Neuronal stem cell (in vitro differentiated cells): ENCODE results near the gene SFMBT1.

Experiments
- DNase-seq: peaks from one replicate; pipeline ENCODE4 v3.0.0-alpha.2; 2013; ENCODE audit warnings: low spot score
- H2AFZ ChIP-seq: one replicate; pipeline ENCODE4 v1.6.1; 2013; ENCODE audit warnings: mild to moderate bottlenecking, low read length, inconsistent platforms
- H2AK5ac ChIP-seq: 2 replicates; pipeline ENCODE4 v1.6.1; 2013; ENCODE audit warnings: low read depth, mild to moderate bottlenecking, inconsistent platforms, low read length, moderate library complexity, mixed read lengths
- H2BK120ac ChIP-seq: 2 replicates; pipeline ENCODE4 v1.6.1; 2013; ENCODE audit warnings: low read depth, mild to moderate bottlenecking, inconsistent platforms, low read length, moderate library complexity, mixed read lengths
- H2BK12ac ChIP-seq: one replicate; pipeline ENCODE4 v1.6.1; 2013; ENCODE audit warnings: low read length, inconsistent platforms
- H2BK15ac ChIP-seq: 2 replicates; pipeline ENCODE4 v1.6.1; 2013; ENCODE audit warnings: mild to moderate bottlenecking, low read length, inconsistent platforms, mixed read lengths
- H2BK5ac ChIP-seq: one replicate; pipeline ENCODE4 v1.6.1; 2013; ENCODE audit warnings: inconsistent platforms, mild to moderate bottlenecking, low read length, moderate library complexity
- H3K14ac ChIP-seq: one replicate; pipeline ENCODE4 v1.6.1; 2013; ENCODE audit warnings: low read length, inconsistent platforms
- H3K18ac ChIP-seq: 2 replicates; pipeline ENCODE4 v1.6.1; 2013; ENCODE audit warnings: low read length, inconsistent platforms
- H3K23ac ChIP-seq: 2 replicates; pipeline ENCODE4 v1.6.1; 2013; ENCODE audit warnings: low read depth, mild to moderate bottlenecking, mixed read lengths, low read length, inconsistent platforms; ENCODE audit not compliant: poor library complexity
- H3K27ac ChIP-seq: replicated peaks from 3 replicates; pipeline ENCODE4 v1.5.1; 2013; ENCODE audit warnings: low read length, inconsistent platforms
- H3K27me3 ChIP-seq, 3 experiments: 2 replicates each; pipeline ENCODE4 v1.6.1; 2013; ENCODE audit warnings: low read length in 3 of 3, mild to moderate bottlenecking in 2 of 3, inconsistent platforms in 1 of 3, low read depth in 1 of 3, mixed read lengths in 1 of 3, moderate library complexity in 1 of 3; ENCODE audit not compliant: control insufficient read depth in 3 of 3, insufficient read depth in 3 of 3
- H3K36me3 ChIP-seq, 2 donors: replicated peaks in 1 of 2; 2 replicates each; pipeline ENCODE4 v1.6.1; 2013; ENCODE audit warnings: low read length in 2 of 2; ENCODE audit not compliant: control insufficient read depth in 2 of 2, insufficient read depth in 2 of 2
- H3K4ac ChIP-seq: 2 replicates; pipeline ENCODE4 v1.6.1; 2013; ENCODE audit warnings: inconsistent platforms, mild to moderate bottlenecking, low read length, moderate library complexity
- H3K4me1 ChIP-seq, 2 donors: 1 replicate in 1 of 2; 2 replicates in 1 of 2; pipeline ENCODE4 v1.6.1; 2013; ENCODE audit warnings: low read length in 2 of 2, low read depth in 1 of 2; ENCODE audit not compliant: control insufficient read depth in 2 of 2, insufficient read depth in 1 of 2
- H3K4me2 ChIP-seq: one replicate; pipeline ENCODE4 v1.6.1; 2013; ENCODE audit warnings: mild to moderate bottlenecking, low read length, inconsistent platforms; ENCODE audit not compliant: insufficient read depth, poor library complexity, severe bottlenecking
- H3K4me3 ChIP-seq, 2 donors: 2 replicates each; pipeline ENCODE4 v1.5.1; 2013; ENCODE audit warnings: low read length in 2 of 2, mild to moderate bottlenecking in 2 of 2, inconsistent platforms in 1 of 2, moderate library complexity in 1 of 2
- H3K79me1 ChIP-seq: one replicate; pipeline ENCODE4 v1.6.1; 2013; ENCODE audit warnings: low read depth, mild to moderate bottlenecking, inconsistent platforms, low read length, moderate library complexity
- H3K9ac ChIP-seq: one replicate; pipeline ENCODE4 v1.6.1; 2013; ENCODE audit warnings: mild to moderate bottlenecking, low read depth, low read length, inconsistent platforms; ENCODE audit not compliant: poor library complexity
- H3K9me3 ChIP-seq, 2 donors: replicated peaks in 1 of 2; 2 replicates each; pipeline versions ENCODE3 to v1.6.1; 2013; ENCODE audit warnings: low read length in 2 of 2, mild to moderate bottlenecking in 2 of 2, inconsistent platforms in 1 of 2, low read depth in 1 of 2, mixed read lengths in 1 of 2, moderate library complexity in 1 of 2; ENCODE audit not compliant: control insufficient read depth in 2 of 2, insufficient read depth in 1 of 2
- H4K8ac ChIP-seq: one replicate; pipeline ENCODE4 v1.6.1; 2013; ENCODE audit warnings: low read depth, mild to moderate bottlenecking, inconsistent platforms, low read length, moderate library complexity
- H4K91ac ChIP-seq: one replicate; pipeline ENCODE4 v1.6.1; 2013; ENCODE audit warnings: low read length, low read depth, mild to moderate bottlenecking, inconsistent platforms; ENCODE audit not compliant: poor library complexity
- WGBS, 2 donors: extraction: QIAGEN DNeasy Blood & Tissue Kit; methylation state at CpG; one replicate each; pipeline ENCODE4 v1.1.7; 2013; ENCODE audit warnings: missing lambda C conversion rate in 2 of 2, mixed read lengths in 1 of 2; ENCODE audit not compliant: insufficient read length in 2 of 2, insufficient replicate concordance in 1 of 2; ENCODE audit errors: extremely low coverage in 2 of 2; 5-methylcytosine and 5-hydroxymethylcytosine counted together

SFMBT1 gene

DNA sequence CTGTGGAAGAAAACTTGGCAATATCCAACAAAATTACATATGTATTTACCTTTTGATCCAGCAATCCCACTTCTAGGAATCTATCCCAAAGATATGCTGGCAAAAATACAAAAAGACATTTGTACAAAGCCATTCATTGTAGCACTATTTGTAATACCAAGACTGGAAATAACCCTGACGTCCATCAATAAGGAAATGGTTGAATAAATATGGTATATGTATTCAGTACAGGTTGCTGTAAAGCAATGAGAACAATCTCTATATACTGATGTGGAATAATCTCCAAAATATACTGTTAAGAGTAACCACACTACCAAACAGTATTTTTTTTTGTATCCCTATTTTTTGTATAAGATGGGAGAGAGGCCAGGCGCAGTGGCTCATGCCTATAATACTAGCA is 83.7 kb downstream of the SFMBT1 start:
- no peak overlapping the region for H3K9ac ChIP-seq
- peaks cover 0 to 17% of the 10 kb centered on the region in 2 donors for H3K36me3 ChIP-seq
- no peak overlapping the region for H3K4me3 ChIP-seq
- H2BK120ac ChIP-seq: no peak overlapping the region
- no peak overlapping the region for H2BK12ac ChIP-seq
- peaks cover 0 to 11% of the 10 kb centered on the region in 2 donors for H3K9me3 ChIP-seq
- H3K79me1 ChIP-seq: no peaks in the 10 kb centered on the region
- H3K4me1 ChIP-seq: no peaks in the 10 kb centered on the region
- no peak overlapping the region for H2BK5ac ChIP-seq
- no peak overlapping the region for H3K4ac ChIP-seq
- no peak overlapping the region for H3K23ac ChIP-seq
- H3K27me3 ChIP-seq: no peaks in the 10 kb centered on the region
- no peak overlapping the region for H2AK5ac ChIP-seq
- no peak overlapping the region for H3K4me2 ChIP-seq
- no peak overlapping the region for H4K8ac ChIP-seq
- no peak overlapping the region for H2BK15ac ChIP-seq
- WGBS, 2 donors: no CpG with 5 or more reads among the region's 2 CpGs
- H3K27ac ChIP-seq: no peak overlapping the region
- no peak overlapping the region for H4K91ac ChIP-seq
- H2AFZ ChIP-seq: no peak overlapping the region
- H3K18ac ChIP-seq: no peak overlapping the region
- no peak for DNase-seq
- no peak overlapping the region for H3K14ac ChIP-seq

- no peak overlapping the region for H3K4ac ChIP-seq
- no peak overlapping the region for H2BK120ac ChIP-seq
- H4K8ac ChIP-seq: no peak overlapping the region
- WGBS, 2 donors: no CpG with 5 or more reads among the region's 2 CpGs
- no peaks in the 10 kb centered on the region for H3K79me1 ChIP-seq
- no peak overlapping the region for H3K14ac ChIP-seq
- peaks cover 0 to 8% of the 10 kb centered on the region in 2 donors for H3K9me3 ChIP-seq
- H2AK5ac ChIP-seq: no peak overlapping the region
- H3K27me3 ChIP-seq: no peaks in the 10 kb centered on the region
- H2BK12ac ChIP-seq: no peak overlapping the region
- peaks cover 0 to 10% of the 10 kb centered on the region in 2 donors for H3K36me3 ChIP-seq
- H3K4me2 ChIP-seq: no peak overlapping the region
- no peak for DNase-seq
- no peak overlapping the region for H3K27ac ChIP-seq
- H2AFZ ChIP-seq: no peak overlapping the region
- H2BK5ac ChIP-seq: no peak overlapping the region
- no peak overlapping the region for H3K18ac ChIP-seq
- no peak overlapping the region for H3K9ac ChIP-seq
- H4K91ac ChIP-seq: no peak overlapping the region
- H3K23ac ChIP-seq: no peak overlapping the region
- H2BK15ac ChIP-seq: no peak overlapping the region
- no peak overlapping the region for H3K4me3 ChIP-seq
- H3K4me1 ChIP-seq: no peaks in the 10 kb centered on the region
These were observed 86.1 kb downstream of the SFMBT1 start for GRCh38 chr3:52959773-52960172.

DNA sequence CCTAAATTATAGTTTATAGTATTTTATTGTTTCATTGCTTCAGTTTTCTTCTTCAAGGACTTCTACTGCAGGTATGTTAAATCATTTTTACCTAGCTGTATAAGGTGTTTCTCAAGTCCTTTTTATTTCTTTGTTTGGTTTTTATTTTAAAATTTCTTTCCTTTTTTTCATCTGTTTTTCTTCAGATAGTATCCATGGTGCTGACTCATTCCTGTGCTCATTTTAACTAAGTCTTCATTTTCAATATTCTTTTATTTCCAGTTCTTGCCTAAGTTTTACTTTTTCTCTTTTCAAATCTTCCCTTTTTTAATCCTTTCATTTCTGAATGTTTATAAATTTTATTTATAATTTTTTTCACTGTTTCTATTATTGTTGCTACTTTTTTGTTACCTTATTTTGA is 106.3 kb downstream of the SFMBT1 start:
- no peak overlapping the region for H3K27ac ChIP-seq
- no peak overlapping the region for H3K4ac ChIP-seq
- no peak overlapping the region for H2BK120ac ChIP-seq
- H3K23ac ChIP-seq: no peak overlapping the region
- no peak for DNase-seq
- peaks cover 0 to 10% of the 10 kb centered on the region in 2 donors for H3K36me3 ChIP-seq
- H2BK5ac ChIP-seq: no peak overlapping the region
- H3K18ac ChIP-seq: no peak overlapping the region
- no peak overlapping the region for H2AFZ ChIP-seq
- no peak overlapping the region for H2BK15ac ChIP-seq
- H3K14ac ChIP-seq: no peak overlapping the region
- no peaks in the 10 kb centered on the region for H3K4me1 ChIP-seq
- H2AK5ac ChIP-seq: no peak overlapping the region
- H2BK12ac ChIP-seq: no peak overlapping the region
- H3K79me1 ChIP-seq: no peaks in the 10 kb centered on the region
- H3K9ac ChIP-seq: no peak overlapping the region
- H3K9me3 ChIP-seq: no peaks in the 10 kb centered on the region
- H4K8ac ChIP-seq: no peak overlapping the region
- H4K91ac ChIP-seq: no peak overlapping the region
- H3K4me2 ChIP-seq: no peak overlapping the region
- no peaks in the 10 kb centered on the region for H3K27me3 ChIP-seq
- no peak overlapping the region for H3K4me3 ChIP-seq

DNA sequence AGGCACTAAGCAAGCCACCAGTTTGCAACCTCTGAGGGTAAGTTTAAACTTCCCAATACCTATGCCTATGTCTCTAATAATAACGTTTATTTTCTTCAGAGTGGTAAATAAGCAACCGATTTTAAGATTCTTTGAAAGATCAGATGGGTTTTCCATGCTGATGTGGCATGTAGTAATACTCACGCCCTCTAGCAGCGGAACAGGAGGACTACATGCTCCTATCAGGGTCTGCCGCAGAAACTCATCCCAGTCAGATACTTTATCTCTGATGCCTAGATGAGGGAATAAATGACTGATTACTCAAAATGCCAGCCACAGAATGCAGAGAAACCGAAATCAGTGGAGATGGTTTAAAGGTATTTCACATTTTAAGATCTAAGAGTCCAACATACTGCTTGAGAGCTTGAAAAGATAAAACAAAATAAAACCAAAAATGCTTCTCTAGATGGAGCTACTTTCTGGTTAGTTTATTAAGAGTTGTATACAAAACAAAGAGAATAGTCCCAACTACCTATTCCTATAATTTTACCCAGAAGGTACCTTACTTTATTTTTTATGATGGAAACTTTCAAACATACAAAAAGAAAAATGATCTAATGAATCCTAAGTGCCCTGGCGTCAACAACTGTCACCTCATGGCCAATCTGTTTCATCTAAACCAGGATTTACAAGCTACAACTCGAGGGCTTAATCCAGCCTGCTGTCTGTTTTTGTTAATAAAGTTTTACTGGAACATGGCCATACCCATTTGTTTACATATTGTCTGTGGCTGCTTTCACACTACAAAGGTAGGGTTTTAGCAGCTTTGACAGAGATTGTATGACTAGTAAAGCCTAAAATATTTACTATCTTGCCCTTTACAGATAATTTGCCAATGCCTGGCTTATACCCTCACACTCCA is 111.0 kb downstream of the SFMBT1 start:
- no peaks in the 10 kb centered on the region for H3K27me3 ChIP-seq
- no peaks in the 10 kb centered on the region for H3K79me1 ChIP-seq
- no peak overlapping the region for H2BK15ac ChIP-seq
- no peak overlapping the region for H3K4me3 ChIP-seq
- H3K36me3 ChIP-seq: peaks cover 3 to 33% of the 10 kb centered on the region in 2 donors
- peak overlapping the region; percentile 66 for H2AFZ ChIP-seq
- no CpG with 5 or more reads among the region's 8 CpGs for whole genome bisulfite sequencing, 2 donors
- H3K4me1 ChIP-seq: no peaks in the 10 kb centered on the region
- no peak overlapping the region for H3K23ac ChIP-seq
- no peak overlapping the region for H2AK5ac ChIP-seq
- no peak overlapping the region for H4K91ac ChIP-seq
- H2BK120ac ChIP-seq: no peak overlapping the region
- H3K18ac ChIP-seq: no peak overlapping the region
- no peak overlapping the region for H2BK12ac ChIP-seq
- no peak overlapping the region for H2BK5ac ChIP-seq
- no peak overlapping the region for H3K9ac ChIP-seq
- H4K8ac ChIP-seq: no peak overlapping the region
- H3K14ac ChIP-seq: no peak overlapping the region
- no peak overlapping the region for H3K27ac ChIP-seq
- no peaks in the 10 kb centered on the region for H3K9me3 ChIP-seq
- no peak overlapping the region for H3K4me2 ChIP-seq
- H3K4ac ChIP-seq: no peak overlapping the region
- DNase-seq: peak; percentile 14
